G401.6 (cell line): ENCODE measurements around the gene CTXN1.
A peak's percentile ranks its signal among the peaks of the same experiment; 100 is the strongest.
"Not testable (repeated sequence)": the region's sequence is repeated elsewhere in the genome, so short reads cannot be mapped to it uniquely, and the experiment has no call there.

ENCODE experiments used
- FAIRE-seq: peaks from 2 replicates; lab custom pipeline; 2012; peaks lifted over from hg19 to GRCh38; lab: Jason Lieb, UNC

CTXN1 gene

GRCh38 chr19:7926021-7926726 lies at the start of gene CTXN1:
TSS of gene CTXN1 (minus strand) at chr19:7926135. CDS start at chr19:7925538, 597 bp downstream.
- FAIRE-seq = no peak

- no peak for FAIRE-seq
Observed at GRCh38 chr19:7975037-7975436, 49.1 kb upstream of the CTXN1 start.

GRCh38 chr19:7973883-7974282 lies 47.9 kb upstream of the CTXN1 start:
- FAIRE-seq = no peak

- no peak for FAIRE-seq
Observed at GRCh38 chr19:7971553-7972520, 45.9 kb upstream of the CTXN1 start.

GRCh38 chr19:7970716-7971448 lies 44.9 kb upstream of the CTXN1 start:
- no peak for FAIRE-seq

- no peak for FAIRE-seq
Observed at GRCh38 chr19:7969555-7969939, 43.6 kb upstream of the CTXN1 start.

GRCh38 chr19:7968796-7969554 lies 43.0 kb upstream of the CTXN1 start:
- no peak for FAIRE-seq

GRCh38 chr19:7968008-7968795 lies 42.3 kb upstream of the CTXN1 start:
- FAIRE-seq = no peak

GRCh38 chr19:7965921-7966665 lies 40.2 kb upstream of the CTXN1 start:
- no peak for FAIRE-seq

- FAIRE-seq = no peak
Observed at GRCh38 chr19:7965259-7965841, 39.4 kb upstream of the CTXN1 start.

- no peak for FAIRE-seq
Observed at GRCh38 chr19:7963566-7963965, 37.6 kb upstream of the CTXN1 start.

- FAIRE-seq = no peak
Observed at GRCh38 chr19:7962644-7963268, 36.8 kb upstream of the CTXN1 start.

GRCh38 chr19:7961920-7962626 lies 36.1 kb upstream of the CTXN1 start:
- FAIRE-seq = peak; percentile 42

GRCh38 chr19:7961082-7961481 lies 35.1 kb upstream of the CTXN1 start:
- not testable (repeated sequence) for FAIRE-seq

GRCh38 chr19:7959211-7959610 lies 33.3 kb upstream of the CTXN1 start:
- FAIRE-seq = no peak

GRCh38 chr19:7955696-7956095 lies 29.8 kb upstream of the CTXN1 start:
- no peak for FAIRE-seq

GRCh38 chr19:7953576-7953975 lies 27.6 kb upstream of the CTXN1 start:
- no peak for FAIRE-seq

GRCh38 chr19:7953060-7953459 lies 27.1 kb upstream of the CTXN1 start:
- FAIRE-seq = no peak

- FAIRE-seq = no peak
Observed at GRCh38 chr19:7947939-7948338, 22.0 kb upstream of the CTXN1 start.
